Neural cell (in vitro differentiated cells): Measurements from ENCODE around the gene LPP. TPM values are rescaled to one million over a fixed set of nuclear protein-coding genes. Genes with fewer than 3 reads are reported as not detected.

Source experiments
- H2AFZ ChIP-seq: fragments of 200-600, 300-800 bp; sonication (generic), shearing (Covaris generic); 2 replicates; pipeline ENCODE4 v1.6.0; 2014; ENCODE audit warnings: low read depth, mild to moderate bottlenecking, antibody characterized with exemption, low read length, moderate library complexity
- H3F3A ChIP-seq: fragments of 200-600 bp; shearing (Covaris generic); 2 replicates; pipeline ENCODE4 v1.6.1; 2016; ENCODE audit warnings: mild to moderate bottlenecking, moderate library complexity, mixed read lengths, antibody characterized with exemption, low read length; ENCODE audit not compliant: insufficient read depth, poor library complexity, severe bottlenecking
- H3K27ac ChIP-seq: fragments of 200-600, 300-800 bp; sonication (generic), shearing (Covaris generic); 2 replicates; pipeline ENCODE4 v1.5.1; 2014; ENCODE audit warnings: mild to moderate bottlenecking, low read length, moderate library complexity
- H3K27me3 ChIP-seq: fragments of 300-800, 200-600 bp; sonication (generic), shearing (Covaris generic); 2 replicates; pipeline ENCODE4 v1.6.0; 2014; ENCODE audit warnings: mild to moderate bottlenecking, low read depth, low read length, moderate library complexity; ENCODE audit not compliant: insufficient read depth
- H3K36me3 ChIP-seq: fragments of 300-800, 200-600 bp; sonication (generic), shearing (Covaris generic); 2 replicates; pipeline ENCODE4 v1.5.1; 2014; ENCODE audit warnings: mild to moderate bottlenecking, antibody characterized with exemption, low read length, moderate library complexity; ENCODE audit not compliant: insufficient read depth
- H3K4me2 ChIP-seq: fragments of 300-800, 200-600 bp; sonication (generic), shearing (Covaris generic); 2 replicates; pipeline ENCODE4 v1.6.0; 2014; ENCODE audit warnings: mild to moderate bottlenecking, low read length
- H3K4me3 ChIP-seq: fragments of 300-800, 200-600 bp; sonication (generic), shearing (Covaris generic); 2 replicates; pipeline ENCODE4 v1.5.1; 2014; ENCODE audit warnings: mild to moderate bottlenecking, low read length, moderate library complexity
- H3K79me2 ChIP-seq: fragments of 200-600 bp; shearing (Covaris generic); replicated peaks from 2 replicates; pipeline ENCODE4 v1.6.0; 2014; ENCODE audit warnings: mild to moderate bottlenecking, low read length, moderate library complexity; ENCODE audit not compliant: insufficient read depth
- H3K9ac ChIP-seq: fragments of 300-800, 200-600 bp; sonication (generic), shearing (Covaris generic); 2 replicates; pipeline ENCODE4 v1.6.1; 2016; ENCODE audit warnings: mild to moderate bottlenecking, low read length, mixed read lengths
- H3K9me2 ChIP-seq: fragments of 200-600 bp; shearing (Covaris generic); 2 replicates; pipeline ENCODE4 v1.6.1; 2016; ENCODE audit warnings: mild to moderate bottlenecking, low read length, mixed read lengths; ENCODE audit not compliant: insufficient read depth
- H3K9me3 ChIP-seq: fragments of 200-600, 300-800 bp; sonication (generic), shearing (Covaris generic); 2 replicates; pipeline ENCODE4 v1.6.1; 2016; ENCODE audit warnings: mild to moderate bottlenecking, mixed run types, low read length, moderate library complexity, mixed read lengths
- H4K20me1 ChIP-seq: fragments of 200-600 bp; shearing (Covaris generic); 2 replicates; pipeline ENCODE4 v1.6.1; 2016; ENCODE audit warnings: mild to moderate bottlenecking, mixed run types; ENCODE audit not compliant: insufficient read depth
- CTCF ChIP-seq: fragments of 450-650 bp; IDR thresholded peaks from 2 replicates; pipeline ENCODE4 v1.5.1; 2014; ENCODE audit warnings: antibody characterized with exemption, mild to moderate bottlenecking, moderate library complexity; ENCODE audit not compliant: poor library complexity, severe bottlenecking
- EP300 ChIP-seq: fragments of 450-650 bp; conservative IDR thresholded peaks from 2 replicates; pipeline ENCODE4 v1.6.1; 2014; ENCODE audit warnings: antibody characterized with exemption, mild to moderate bottlenecking, moderate library complexity; ENCODE audit not compliant: poor library complexity, severe bottlenecking
- EZH2 ChIP-seq: fragments of 200-600, 300-800 bp; shearing (Covaris generic), sonication (generic); IDR thresholded peaks from 2 replicates; pipeline ENCODE4 v1.6.1; 2014; ENCODE audit warnings: antibody characterized with exemption, low read length, borderline replicate concordance, mild to moderate bottlenecking; ENCODE audit not compliant: insufficient read depth, poor library complexity, severe bottlenecking
- MXI1 ChIP-seq: fragments of 450-650 bp; conservative IDR thresholded peaks from 2 replicates; pipeline ENCODE4 v1.6.1; 2014; ENCODE audit warnings: antibody characterized with exemption, mild to moderate bottlenecking; ENCODE audit not compliant: poor library complexity, severe bottlenecking
- POLR2AphosphoS5 ChIP-seq: IDR thresholded peaks from 2 replicates; pipeline ENCODE4 v1.6.1; 2012
- RAD21 ChIP-seq: fragments of 450-650 bp; conservative IDR thresholded peaks from 2 replicates; pipeline ENCODE4 v1.6.1; 2014; ENCODE audit warnings: antibody characterized with exemption, mild to moderate bottlenecking, moderate library complexity
- REST ChIP-seq: IDR thresholded peaks from 2 replicates; pipeline ENCODE4 v1.6.1; 2012; ENCODE audit warnings: borderline replicate concordance
- SMC3 ChIP-seq: fragments of 450-650 bp; conservative IDR thresholded peaks from 2 replicates; pipeline ENCODE4 v1.6.1; 2014; ENCODE audit warnings: antibody characterized with exemption, mild to moderate bottlenecking, moderate library complexity; ENCODE audit not compliant: poor library complexity
- TAF1 ChIP-seq: IDR thresholded peaks from 2 replicates; pipeline ENCODE4 v1.6.1; 2012; ENCODE audit warnings: low read depth
- polyA plus RNA-seq: library from polyadenylated mRNA; depleted of rRNA; stranded (reverse); fragments of >200 nt; gene quantifications from 2 replicates; pipeline ENCODE4 v1.2.3, GENCODE V29; 2014

Gene LPP
- polyA plus RNA-seq, 1 donor from 2014 or later = 3.0 TPM

GRCh38 chr3:188602620-188603019 lies 448.7 kb downstream of the LPP start:
- no peaks in the 10 kb centered on the region for H3K79me2 ChIP-seq
- H3K9ac ChIP-seq = no peak overlapping the region
- no peak overlapping the region for H3K27ac ChIP-seq
- TF ChIP-seq CTCF (no peak), EZH2 (no peak), MXI1 (no peak), RAD21 (no peak), EP300 (no peak)
- no peaks in the 10 kb centered on the region for H4K20me1 ChIP-seq
- H3K9me3 ChIP-seq = no peaks in the 10 kb centered on the region
- H3K4me3 ChIP-seq = no peak overlapping the region
- no peaks in the 10 kb centered on the region for H3K36me3 ChIP-seq
- no peaks in the 10 kb centered on the region for H3K9me2 ChIP-seq
- H3K27me3 ChIP-seq = no peaks in the 10 kb centered on the region
- H2AFZ ChIP-seq = no peak overlapping the region
- no peaks in the 10 kb centered on the region for H3F3A ChIP-seq
- H3K4me2 ChIP-seq = no peak overlapping the region

DNA sequence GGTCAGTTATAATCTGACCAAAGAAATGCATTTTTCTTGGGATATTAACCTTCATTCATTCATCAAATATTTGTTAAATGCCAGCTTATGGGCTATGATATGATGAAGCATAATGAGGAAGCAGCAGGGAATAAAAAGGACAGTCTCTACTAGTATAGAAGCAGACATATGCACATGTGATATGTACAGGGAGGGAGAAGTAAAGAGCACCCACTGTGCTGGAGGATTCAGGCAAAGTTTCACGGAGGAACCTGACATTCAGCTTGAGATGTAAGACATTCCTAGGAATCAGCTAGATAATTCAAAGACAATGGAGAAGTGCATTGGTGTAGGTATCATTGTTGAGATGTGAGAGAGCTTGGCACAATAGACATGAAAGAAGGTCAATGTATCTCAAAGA lies 450.7 kb downstream of the LPP start:
- Histone ChIP-seq H4K20me1 (no peaks in the 10 kb centered on the region), H3F3A (no peaks in the 10 kb centered on the region), H3K9me2 (no peaks in the 10 kb centered on the region), H3K79me2 (no peaks in the 10 kb centered on the region), H3K4me3 (no peak overlapping the region), H3K9ac (no peak overlapping the region), H2AFZ (no peak overlapping the region), H3K9me3 (no peaks in the 10 kb centered on the region), H3K27ac (no peak overlapping the region), H3K36me3 (peaks cover 3% of the 10 kb centered on the region), H3K4me2 (no peak overlapping the region), H3K27me3 (no peaks in the 10 kb centered on the region)
- TF ChIP-seq EP300 = no peak
- TF ChIP-seq SMC3 = no peak
- no peak for TF ChIP-seq RAD21
- TF ChIP-seq MXI1 = no peak
- TF ChIP-seq POLR2AphosphoS5 = no peak
- TF ChIP-seq EZH2 = no peak
- no peak for TF ChIP-seq CTCF
- TF ChIP-seq TAF1 = no peak
- TF ChIP-seq REST = no peak
